GM21381 (cell line): ENCODE measurements around the gene ZC2HC1C.
"Not testable (repeated sequence)": the region's sequence is repeated elsewhere in the genome, so short reads cannot be mapped to it uniquely, and the experiment has no call there.

Experiments used
- ATAC-seq: cut with Tn5 transposase; IDR thresholded peaks from one replicate; pipeline ENCODE4 v1.9.1; 2021; ENCODE audit warnings: mild to moderate bottlenecking, moderate library complexity; ENCODE audit not compliant: unreplicated experiment

The ZC2HC1C gene

DNA sequence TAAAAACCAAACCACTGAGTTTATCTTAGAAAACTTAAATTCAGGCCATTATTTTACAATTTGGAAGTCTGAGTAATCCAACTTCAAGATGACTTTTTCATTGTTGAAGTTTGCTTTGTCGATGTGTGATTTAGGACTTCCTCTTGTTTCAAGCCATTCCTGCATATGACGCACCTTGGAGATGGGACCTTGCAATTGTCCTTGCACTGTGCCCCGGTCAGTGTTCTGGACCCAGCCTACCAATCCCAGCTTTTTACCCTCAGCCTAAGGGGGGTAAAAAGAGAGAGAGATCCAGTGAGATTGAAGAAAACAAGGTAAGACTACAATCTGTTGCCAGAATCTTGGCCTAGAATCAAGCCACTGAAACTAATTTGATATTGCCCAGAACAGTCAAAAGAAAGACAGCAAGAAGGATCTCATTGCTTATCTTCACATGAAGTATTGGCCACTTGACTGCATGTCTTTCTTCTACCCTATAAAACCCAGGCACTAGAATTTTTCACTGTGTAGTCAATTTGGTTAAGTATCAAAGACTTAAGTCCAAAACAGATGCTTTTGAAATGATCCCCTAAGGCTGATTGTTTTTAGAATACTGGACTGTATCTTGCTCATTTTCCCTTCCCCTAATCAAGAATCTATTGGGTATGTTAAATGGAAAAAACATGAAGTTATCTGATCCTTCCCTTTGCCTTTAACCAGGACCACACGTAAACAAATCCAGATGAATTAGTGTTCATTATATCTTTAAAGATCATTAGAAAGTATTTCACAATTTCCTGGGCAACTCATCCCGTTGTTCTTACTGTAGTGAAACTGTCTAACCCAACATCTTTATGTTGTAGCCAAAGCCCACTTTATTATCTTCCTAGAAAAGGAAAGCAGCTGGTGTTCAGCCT is 15.8 kb upstream of the ZC2HC1C start:
- no peak for ATAC-seq

DNA sequence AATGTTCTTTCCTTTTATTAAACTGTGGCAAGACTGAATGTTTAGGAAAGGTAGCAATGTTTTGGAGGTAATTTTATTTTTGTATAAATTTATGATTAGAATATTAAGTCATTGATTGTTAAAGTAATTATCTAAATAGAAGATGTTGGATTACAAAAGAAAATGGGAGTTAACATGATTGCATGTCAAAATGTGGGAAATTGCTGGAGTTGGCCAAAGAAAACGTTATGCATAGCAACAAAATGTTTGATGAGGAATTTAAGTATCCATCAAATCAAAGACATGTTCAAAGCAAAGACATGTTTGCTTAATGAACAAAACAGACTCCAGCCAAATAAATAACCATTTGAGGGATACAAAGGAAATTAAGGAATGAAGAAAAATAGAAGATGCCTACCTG is 15.0 kb upstream of the ZC2HC1C start:
- ATAC-seq = no peak

DNA sequence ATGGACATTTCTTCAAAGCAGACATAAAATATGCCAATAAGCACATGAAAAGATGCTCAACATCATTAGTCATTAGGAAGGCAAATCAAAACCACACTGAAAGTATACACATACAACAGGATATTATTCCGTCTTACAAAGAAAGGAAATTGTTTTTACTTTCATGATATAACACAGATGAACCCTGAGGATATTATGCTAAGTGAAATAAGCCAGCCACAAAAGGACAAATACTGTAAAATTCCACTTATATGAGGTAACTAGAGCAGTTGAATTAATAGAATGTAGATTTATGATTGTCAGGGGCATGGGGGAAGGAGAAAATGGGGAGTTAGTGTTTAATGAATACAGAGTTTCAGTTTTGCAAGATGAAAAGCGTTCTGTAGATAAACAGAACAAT is 9.8 kb upstream of the ZC2HC1C start:
- no peak for ATAC-seq

DNA sequence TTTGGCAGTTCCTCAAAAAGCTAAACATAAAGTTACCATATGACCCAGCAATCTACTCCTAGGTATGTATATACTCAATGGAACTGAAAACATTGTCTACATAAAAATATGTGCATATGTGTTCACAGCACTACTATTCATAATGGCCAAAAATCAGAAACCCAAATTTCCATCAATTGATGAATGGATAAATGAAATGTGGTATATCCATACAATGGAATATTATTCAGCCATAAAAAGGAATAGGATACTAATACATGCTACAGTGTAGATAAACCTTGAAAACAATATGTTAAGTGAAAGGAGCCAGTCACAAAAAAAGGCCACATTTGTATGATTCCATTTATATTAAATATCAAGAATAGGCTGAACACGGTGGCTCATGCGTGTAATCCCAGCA is 9.0 kb upstream of the ZC2HC1C start:
- ATAC-seq = no peak

DNA sequence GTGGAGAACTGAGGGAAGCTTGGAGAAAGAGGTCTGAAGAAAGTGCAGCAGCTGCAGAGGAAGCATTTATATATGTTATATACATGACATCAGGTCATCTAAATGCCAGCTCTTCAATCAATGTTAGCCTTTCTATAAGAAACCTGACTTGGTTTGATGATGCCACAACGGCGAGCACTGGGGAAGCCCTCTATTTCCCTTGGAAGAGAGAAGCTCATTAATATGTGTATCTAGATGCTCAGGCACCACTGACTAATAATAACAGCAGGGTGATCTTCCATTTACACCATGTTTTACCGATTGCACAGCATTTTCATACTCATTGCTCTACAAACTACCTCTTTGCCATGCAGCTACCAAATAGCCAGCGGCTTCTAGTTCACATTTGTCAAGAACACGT is 6.4 kb upstream of the ZC2HC1C start:
- ATAC-seq = no peak

DNA sequence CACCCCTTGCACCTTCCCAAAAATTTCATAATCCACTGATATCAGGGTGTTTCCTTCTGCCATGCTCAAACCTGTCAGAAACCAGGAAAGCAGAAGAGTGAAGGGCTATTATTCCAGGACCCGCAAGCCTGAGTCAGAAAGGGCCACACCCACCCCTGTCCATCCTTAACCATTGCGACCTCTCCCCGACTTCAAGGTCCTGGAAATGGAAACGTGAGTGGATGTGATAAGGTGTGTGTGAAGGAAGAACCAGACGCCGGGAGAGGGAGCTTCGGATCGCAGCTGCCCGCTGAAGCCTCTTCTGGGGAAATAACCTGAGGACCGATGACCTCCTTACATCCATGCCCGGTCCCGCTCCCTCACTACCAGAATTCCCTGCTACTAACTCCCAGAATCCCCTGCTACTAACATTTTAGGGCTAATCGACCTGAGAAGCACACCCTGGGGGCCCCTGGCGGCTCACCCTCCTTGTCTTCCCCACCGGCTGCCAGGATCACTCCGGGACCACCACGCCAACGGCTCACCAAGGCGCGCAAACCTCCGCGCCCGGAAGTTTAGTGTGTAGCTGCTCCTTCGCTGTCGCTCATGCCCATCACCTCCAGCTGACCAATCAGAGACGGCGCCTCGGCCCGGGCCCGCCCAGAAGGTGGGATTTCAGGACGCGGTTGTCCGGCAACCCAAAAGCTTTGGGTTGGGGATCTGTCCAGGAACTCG is 5.8 kb upstream of the ZC2HC1C start, which contains the start of gene ACYP1:
Gene ACYP1, minus strand, starts transcription at position 534 of the 714 bp plus-strand sequence. Its CDS starts 471 bp downstream, at position 63.
- ATAC-seq = peak; percentile 93

DNA sequence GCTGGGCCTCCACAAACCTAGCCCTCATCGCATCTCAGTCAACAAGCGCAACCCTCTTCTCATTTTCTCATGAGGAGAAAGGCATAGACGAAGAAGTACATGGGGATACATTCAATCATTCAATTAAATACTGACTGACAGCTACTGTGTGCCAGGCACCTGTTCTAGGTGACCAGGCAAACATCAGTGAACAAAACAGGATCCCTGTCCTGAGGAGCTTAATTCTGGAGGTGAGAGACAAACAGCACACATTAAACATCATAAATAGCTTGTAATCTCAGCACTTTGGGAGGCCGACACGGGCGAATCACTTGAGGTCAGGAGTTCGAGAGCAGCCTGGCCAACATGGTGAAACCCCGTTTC is 5.3 kb upstream of the ZC2HC1C start:
- no peak for ATAC-seq

DNA sequence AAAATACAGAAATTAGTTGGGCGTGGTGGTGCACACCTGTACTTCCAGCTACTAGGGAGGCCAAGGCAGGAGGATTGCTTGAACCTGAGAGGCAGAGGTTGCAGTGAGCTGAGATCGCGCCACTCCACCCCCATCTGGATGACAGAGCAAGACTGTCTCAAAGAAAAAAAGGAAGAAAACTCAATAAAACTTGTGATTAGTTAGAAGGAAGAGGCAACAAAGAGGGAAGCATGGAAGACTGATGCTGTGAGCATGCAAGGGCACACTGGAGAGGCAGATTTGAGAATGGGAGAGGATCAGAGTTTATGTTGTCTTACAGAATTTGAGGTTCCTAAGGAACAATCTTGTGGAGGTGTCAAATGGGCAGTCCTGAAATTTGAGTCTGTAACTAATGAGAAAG is 2.8 kb upstream of the ZC2HC1C start:
- no peak for ATAC-seq

DNA sequence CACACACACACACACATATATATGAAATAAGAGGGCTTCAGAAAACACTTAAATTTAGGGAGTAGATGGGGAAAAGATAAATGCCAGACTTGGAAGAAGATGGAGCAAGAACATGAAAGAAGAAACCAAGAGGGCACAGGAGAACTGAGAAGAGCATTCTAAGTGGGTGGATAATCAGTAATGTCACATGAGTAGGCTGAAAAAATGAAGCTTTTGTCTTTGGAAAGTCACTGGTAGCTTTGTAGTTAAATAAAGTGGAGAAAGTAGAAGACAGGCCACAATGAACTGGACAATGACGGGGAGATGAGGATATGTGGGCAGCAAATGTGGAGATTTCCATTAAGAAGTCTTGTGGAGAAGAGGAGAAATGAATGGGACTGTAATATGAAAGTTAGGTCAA is 2.2 kb upstream of the ZC2HC1C start:
- no peak for ATAC-seq

DNA sequence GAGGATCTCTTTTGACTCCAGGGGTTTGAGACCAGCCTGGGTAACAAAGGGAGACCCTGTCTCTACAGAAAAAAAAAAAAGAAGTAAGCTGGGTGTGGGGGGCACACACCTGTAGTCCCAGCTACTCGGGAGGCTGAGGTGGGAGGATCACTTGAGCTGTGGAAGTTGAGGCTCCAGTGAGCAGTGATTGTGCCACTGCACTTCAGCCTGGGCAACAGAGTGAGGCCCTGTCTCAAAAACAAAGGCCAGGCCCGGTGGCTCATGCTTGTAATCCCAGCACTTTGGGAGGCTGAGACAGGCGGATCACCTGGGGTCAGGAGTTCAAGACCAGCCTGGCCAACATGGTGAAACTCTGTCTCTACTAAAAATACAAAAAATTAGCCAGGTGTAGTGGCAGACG is 1.7 kb upstream of the ZC2HC1C start:
- ATAC-seq = not testable (repeated sequence)

DNA sequence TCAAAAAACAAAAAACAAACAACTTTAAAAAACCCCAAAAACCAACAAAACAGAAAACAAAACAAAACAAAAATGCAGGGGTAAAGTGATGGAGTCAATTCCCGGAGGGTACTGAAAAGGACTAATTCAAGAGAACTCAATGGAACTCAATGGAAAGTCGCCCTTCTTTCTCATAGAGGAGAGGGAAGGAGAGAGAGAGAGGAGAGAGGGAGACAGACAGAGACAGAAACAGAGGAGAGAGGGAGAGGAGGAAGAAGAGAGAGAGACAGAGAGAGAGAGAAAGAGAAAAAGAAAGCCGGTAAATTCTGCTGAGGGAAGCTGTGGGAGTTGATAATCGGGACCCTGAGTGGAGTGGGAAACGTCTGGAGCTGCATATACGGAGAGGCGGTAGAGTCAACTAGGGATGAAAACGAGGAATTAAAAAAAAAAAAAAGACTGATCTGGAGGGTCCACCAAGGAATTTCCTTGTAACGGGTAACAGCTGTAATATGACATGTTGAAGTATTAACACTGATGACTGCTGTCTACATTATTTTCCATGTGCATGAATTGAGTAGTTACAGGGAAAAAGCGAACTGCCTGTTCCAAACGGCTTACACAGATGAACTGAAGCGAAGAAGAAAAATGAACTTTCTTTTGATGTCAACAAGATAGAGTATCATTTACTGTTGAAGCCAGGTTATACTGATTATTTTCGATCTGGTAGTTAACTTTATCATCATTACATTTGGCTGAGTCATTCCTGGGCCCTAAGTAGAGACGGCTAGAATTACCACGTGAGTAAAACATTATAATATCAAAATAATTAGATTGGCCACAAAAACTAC is 934 bp upstream of the ZC2HC1C start:
- no peak for ATAC-seq

DNA sequence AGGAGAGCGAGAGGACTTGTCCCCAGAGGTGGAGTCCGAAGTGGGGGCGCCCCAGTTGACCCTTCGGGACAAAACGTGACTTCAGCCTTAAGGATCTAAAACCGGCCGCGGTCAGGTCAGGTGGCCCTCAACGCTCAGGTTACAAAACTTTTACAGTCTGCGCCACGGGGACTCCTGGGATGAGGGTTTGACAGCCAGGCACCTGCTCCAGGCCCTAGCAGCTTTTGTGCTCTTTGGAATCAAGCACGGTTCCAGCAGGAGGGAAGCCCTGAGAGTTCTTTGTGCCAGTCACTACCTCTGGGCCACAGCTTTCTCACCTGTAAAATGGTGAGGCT is 337 bp downstream of the ZC2HC1C start:
- no peak for ATAC-seq

DNA sequence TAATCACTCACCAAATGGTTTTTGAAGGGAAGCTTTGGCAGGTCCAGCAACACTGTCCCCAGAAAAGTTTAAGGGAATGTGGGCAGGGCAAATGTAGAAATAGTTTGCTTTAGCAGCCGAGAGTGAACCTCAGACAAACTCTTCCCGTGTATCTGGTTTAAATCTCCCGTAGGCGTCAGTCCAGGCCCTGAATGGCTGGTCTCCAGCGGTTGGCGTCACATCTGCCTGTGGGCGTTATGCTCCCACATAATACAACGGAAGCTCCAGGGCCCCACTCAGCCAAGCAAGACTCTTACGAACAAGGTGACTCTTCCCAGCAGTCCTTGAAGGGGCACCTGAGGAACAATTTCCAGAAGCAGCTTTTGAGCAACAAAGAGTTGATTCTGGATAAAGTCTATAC is 942 bp downstream of the ZC2HC1C start:
- no peak for ATAC-seq

DNA sequence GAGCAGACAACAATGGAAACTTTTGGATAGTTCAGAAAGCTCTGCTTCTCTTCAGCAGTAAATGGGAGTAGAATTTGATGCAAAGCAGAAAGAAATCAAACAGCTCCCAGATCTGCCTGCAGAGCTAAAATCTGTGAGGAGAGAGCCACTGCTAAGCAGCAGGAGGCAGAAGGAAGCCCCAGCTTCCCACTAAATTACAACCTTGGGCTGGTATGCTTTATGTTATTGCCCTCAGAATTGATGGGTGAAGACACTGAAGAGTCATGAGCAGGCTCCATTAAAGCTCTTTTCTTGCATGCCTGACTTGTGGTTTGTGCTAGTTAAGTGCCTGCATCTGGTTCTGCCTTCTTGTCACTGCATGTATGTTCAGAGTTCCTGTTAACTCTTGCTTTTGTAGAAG is 8.4 kb downstream of the ZC2HC1C start:
- ATAC-seq = no peak

DNA sequence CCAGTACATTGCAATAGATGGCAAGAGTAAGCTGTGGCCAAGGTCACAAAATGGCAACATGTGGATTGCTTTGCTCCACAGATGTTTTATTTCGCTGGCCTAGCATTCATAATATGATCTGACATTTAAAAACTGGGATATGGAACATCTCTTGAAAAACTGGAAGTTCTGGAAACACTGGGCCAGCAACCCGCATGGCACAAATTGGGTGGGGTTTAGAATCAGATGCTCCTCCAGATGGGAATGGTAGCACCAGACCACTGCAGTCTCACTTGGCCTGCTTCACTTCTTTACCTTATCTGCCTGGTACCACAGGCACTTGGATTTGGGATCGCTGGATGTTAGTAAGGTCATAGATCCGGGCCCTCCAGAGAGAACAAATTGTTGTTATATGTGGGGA is 10.1 kb downstream of the ZC2HC1C start:
- no peak for ATAC-seq

DNA sequence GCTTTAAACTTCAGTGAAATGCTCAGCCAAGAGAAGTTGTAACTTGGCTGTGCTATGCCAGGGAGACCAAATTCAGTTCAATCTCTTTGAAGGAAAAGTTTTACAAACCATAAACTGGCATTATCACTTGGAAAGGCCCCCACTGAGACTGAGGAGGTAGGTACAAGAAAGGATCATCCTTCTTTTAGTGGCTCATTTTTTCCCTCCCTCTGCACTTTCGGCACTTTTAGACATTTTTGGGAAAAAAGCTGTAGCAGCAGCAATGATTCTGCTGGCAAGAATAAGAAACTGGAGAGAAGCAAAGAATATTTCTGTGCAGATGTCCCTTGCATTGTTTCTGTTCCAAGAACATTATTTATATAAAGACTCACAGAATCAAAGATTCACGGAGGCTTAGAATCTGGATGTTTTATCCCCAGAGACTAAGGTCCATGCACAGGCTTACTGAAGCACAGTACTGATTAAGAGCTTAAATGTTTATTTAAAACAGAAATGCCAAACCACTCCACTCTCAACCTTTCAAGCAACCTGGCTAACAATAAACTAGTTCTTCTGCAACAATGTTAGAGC is 12.3 kb downstream of the ZC2HC1C start:
- no peak for ATAC-seq

DNA sequence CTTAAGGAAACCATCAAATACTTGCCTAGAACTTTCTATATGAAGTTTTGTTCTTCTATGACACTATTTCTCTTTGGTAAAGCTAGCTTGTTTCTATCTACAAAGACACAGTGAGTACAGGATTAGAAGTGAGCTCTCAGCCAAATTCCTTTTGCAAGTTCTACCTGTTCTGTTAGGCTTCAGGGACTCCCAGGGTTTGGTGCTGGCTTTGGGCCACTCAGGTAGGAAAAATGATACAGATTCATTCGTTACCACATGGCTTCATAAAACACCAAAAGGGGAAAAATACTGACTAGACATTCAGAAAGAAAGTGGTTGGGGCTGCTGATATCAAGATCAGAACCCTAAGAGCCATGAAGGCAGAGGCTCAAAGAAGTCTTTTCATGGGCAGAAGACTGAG is 13.8 kb downstream of the ZC2HC1C start:
- ATAC-seq = no peak

DNA sequence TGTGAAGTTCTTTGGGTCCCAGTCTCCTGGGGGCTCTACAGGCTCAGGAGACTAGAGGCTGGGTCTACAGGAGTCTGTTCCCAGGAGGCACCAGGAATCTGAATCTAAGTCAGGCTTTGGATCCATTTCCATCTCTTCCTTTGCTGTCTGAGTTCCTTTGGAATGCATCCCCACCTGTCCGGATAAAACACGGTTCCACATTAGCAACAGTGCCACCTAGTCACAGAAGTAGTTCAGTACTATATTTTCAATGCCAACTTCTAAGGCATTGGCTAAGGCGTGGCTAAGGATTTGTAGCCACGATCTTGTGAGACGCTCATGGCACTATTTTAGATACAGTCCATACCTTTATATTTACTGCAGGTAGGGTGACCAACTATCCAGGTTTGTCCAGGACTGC is 15.1 kb downstream of the ZC2HC1C start:
- no peak for ATAC-seq

DNA sequence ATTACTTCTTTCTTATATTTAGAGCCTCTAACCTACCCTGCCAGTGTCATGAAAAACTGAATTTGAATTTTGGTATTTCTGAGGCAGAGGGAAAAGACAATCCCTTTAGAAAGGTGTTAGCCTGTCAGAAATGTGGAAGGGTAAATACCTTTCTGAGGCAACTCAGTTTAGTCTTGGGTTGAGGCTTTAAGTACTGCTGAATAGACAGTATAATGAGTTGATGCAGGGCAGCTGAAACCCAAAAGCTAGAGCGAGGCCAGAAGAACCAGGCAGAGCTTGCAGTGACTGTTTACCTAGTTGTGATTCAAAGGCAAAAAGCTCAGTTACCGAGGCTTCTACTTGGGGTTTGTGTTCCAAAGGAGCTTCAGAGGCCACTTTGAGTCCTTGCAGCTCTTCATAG is 18.7 kb downstream of the ZC2HC1C start:
- no peak for ATAC-seq

DNA sequence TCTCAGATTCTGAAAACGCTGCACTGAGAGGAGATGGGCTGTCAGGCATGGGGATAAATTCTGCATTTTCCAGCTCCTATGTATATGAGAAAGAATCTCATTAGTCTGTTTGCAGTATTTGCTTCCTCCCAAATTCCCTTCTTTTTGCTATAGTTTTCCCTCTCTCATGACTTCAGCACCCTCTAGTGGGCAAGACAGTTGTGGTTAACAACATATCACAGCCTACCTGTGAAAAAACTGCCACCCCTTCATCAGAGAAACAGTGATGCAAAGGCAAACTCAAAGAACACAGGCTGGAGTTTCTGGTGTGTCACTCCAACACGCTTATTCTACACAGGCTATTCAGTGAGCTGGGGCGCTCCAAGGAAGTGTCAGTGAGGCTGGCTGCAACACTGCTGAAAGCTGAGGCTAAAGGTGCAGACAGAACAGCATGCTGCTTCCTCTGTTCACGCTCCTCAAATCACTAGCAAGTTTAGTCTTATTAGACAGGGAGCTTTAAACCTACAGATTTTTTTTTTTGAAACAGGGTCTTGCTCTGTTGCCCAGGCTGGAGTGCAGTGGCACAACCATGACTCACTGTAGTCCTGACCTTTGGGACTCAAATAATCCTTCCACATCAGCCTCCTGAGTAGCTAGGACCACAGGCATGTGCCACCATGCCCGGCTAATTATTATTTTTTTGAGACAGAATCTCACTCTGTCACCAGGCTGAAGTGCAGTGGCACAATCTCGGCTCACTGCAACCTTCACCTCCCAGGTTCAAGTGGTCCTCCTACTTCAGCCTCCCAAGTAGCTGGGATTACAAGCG is 19.3 kb downstream of the ZC2HC1C start:
- no peak for ATAC-seq
